Lower lobe of right lung (tissue), 2 donors: ENCODE data around the gene PLXNA3. TPM values are rescaled to one million over a fixed set of nuclear protein-coding genes. Genes with fewer than 3 reads are reported as not detected.

Experiments
- ATAC-seq, 2 donors: fragments of 200-7000 bp; cut with Tn5 transposase; one replicate each; pipeline ENCODE4 v1.9.1; 2020 to 2022; ENCODE audit warnings: mild to moderate bottlenecking in 2 of 2, moderate library complexity in 2 of 2
- DNase-seq: peaks from one replicate; pipeline ENCODE4 v3.0.0-alpha.2; 2020
- H3K27ac ChIP-seq: fragments of 200-600 bp; one replicate; pipeline ENCODE4 v1.8.0; 2022
- H3K27me3 ChIP-seq: fragments of 200-600 bp; one replicate; pipeline ENCODE4 v1.8.0; 2022; ENCODE audit warnings: low read depth
- H3K36me3 ChIP-seq: fragments of 200-600 bp; one replicate; pipeline ENCODE4 v1.8.0; 2022; ENCODE audit warnings: mild to moderate bottlenecking
- H3K4me1 ChIP-seq: fragments of 200-600 bp; one replicate; pipeline ENCODE4 v1.8.0; 2022
- H3K4me3 ChIP-seq: fragments of 200-600 bp; one replicate; pipeline ENCODE4 v1.8.0; 2022; ENCODE audit warnings: mild to moderate bottlenecking
- H3K9me3 ChIP-seq: fragments of 200-600 bp; one replicate; pipeline ENCODE4 v1.8.0; 2022
- intact Hi-C: fragments of 100-400 bp; cut with DNase I; formaldehyde crosslinking; loops from one replicate; pipeline ENCODE4 v1.11.0; 2022
- total RNA-seq: library from RNA; stranded (reverse); fragmentation: NEBNext Ultra II Directional; extraction: Animal tissue kit (Norgen Biotek cat#: 25700); gene quantifications from one replicate; pipeline ENCODE4 v1.2.1, GENCODE V29; 2021
- TF ChIP-seq, protein P1 (sequence below): fragments of 200-600 bp; IDR thresholded peaks from one replicate; pipeline ENCODE4 v1.8.0; 2022; ENCODE audit warnings: antibody characterized with exemption, mild to moderate bottlenecking
- donor health status: DM: no; HTN: yes; CAD: no; lungs with severe emphysema.

PLXNA3 gene
- total RNA-seq, 1 donor from 2014 or later, result 49.0 TPM

DNA sequence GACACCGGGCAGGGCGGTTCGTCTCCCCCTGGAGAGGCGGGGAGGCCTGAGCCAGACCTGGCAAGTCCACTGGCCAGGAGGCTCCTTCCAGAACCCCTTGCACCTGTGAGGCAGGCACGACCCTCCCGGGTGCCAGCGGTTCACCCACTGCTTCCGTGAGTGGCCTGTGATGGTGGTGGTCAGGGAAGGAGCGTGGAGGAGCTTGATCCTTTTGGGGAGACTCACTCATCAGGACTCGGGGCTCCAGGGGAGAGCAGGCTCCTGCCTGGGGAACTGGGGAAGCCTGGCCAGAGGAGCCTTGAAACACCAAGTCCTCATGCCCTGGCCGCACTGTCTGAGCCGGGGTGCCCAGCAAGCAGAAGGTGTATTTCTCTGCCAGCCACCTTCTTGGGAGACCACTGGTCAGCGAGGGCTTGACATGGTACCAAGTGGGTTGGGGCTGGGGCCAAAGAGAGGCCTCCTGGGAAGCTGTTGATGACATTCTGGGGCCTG, 13.3 kb upstream of the PLXNA3 start:
- Histone ChIP-seq H3K27me3 (no peaks in the 10 kb centered on the region), H3K36me3 (peaks cover 49% of the 10 kb centered on the region), H3K9me3 (no peaks in the 10 kb centered on the region), H3K4me1 (peaks cover 13% of the 10 kb centered on the region), H3K4me3 (peak overlapping the region; percentile 67), H3K27ac (peak overlapping the region; percentile 76)
- intact Hi-C loops, result no loop called here
- TF ChIP-seq, protein P1, sequence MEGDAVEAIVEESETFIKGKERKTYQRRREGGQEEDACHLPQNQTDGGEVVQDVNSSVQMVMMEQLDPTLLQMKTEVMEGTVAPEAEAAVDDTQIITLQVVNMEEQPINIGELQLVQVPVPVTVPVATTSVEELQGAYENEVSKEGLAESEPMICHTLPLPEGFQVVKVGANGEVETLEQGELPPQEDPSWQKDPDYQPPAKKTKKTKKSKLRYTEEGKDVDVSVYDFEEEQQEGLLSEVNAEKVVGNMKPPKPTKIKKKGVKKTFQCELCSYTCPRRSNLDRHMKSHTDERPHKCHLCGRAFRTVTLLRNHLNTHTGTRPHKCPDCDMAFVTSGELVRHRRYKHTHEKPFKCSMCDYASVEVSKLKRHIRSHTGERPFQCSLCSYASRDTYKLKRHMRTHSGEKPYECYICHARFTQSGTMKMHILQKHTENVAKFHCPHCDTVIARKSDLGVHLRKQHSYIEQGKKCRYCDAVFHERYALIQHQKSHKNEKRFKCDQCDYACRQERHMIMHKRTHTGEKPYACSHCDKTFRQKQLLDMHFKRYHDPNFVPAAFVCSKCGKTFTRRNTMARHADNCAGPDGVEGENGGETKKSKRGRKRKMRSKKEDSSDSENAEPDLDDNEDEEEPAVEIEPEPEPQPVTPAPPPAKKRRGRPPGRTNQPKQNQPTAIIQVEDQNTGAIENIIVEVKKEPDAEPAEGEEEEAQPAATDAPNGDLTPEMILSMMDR, result no peak
- ATAC-seq (no peak), DNase-seq (no peak)

DNA sequence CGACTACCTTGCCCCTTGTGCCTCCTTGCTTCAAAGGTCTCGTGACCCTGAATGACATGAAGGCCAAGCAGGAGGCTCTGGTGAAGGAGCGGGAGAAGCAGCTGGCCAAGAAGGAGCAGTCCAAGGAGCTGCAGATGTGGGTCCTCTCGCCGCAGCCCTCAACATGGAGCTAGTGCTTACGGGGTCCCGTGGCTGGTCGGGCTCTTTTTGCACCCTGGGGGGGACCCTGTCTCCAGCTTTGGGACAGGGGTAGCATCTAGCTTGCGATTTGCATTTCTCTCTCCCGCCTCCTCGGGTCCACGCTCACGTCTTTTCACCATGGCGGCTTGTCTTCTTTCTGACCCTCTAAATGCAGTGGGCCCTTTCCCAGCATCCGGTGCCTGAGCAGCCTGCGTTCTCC, 12.3 kb upstream of the PLXNA3 start:
- ATAC-seq (no peak), DNase-seq (no peak)
- Histone ChIP-seq H3K9me3 (no peaks in the 10 kb centered on the region), H3K4me1 (peaks cover 13% of the 10 kb centered on the region), H3K4me3 (no peak overlapping the region), H3K27me3 (no peaks in the 10 kb centered on the region), H3K36me3 (peaks cover 49% of the 10 kb centered on the region), H3K27ac (no peak overlapping the region)
- intact Hi-C loops, result no loop called here
- TF ChIP-seq, protein P1, result no peak

DNA sequence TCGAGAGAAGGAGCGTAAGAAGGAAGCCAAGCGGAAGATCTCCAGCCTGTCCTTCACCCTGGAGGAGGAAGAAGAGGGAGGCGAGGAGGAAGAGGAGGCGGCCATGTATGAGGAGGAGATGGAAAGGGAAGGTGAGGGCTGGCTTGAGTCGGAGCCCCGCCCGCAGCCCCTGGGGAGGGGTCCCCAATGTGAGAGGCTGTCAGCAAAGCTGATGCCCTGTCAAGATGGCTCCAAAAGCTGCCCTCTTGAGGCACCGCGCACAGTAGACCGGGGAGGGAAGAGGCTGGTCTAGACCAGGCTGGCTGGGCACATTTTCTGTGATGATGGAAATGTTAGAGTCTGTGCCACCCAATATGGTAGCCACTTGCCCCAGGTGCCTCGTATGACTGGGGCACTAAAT, 11.7 kb upstream of the PLXNA3 start:
- H3K36me3 ChIP-seq, result peaks cover 48% of the 10 kb centered on the region
- H3K4me3 ChIP-seq, result no peak overlapping the region
- H3K27me3 ChIP-seq, result no peaks in the 10 kb centered on the region
- H3K4me1 ChIP-seq, result peaks cover 13% of the 10 kb centered on the region
- intact Hi-C loops, result no loop called here
- TF ChIP-seq, protein P1, result no peak
- no peak for DNase-seq
- no peak overlapping the region for H3K27ac ChIP-seq
- no peak for ATAC-seq
- H3K9me3 ChIP-seq, result no peaks in the 10 kb centered on the region

DNA sequence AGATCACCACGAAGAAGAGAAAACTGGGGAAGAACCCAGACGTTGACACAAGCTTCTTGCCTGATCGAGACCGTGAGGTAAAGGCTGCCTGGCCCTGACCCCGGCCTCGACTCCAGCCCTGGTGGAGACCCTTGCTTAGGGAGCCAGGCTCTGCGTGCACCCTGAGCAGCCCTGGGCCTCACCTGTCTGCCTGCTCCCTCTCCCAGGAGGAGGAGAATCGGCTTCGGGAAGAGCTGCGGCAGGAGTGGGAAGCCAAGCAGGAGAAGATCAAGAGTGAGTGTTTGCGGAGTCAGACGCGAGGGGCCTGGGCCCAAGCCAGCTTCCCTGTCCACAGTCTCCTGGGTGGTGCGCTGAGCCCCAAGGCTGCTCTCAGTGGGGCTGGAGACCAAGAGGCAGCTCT, 9.6 kb upstream of the PLXNA3 start:
- no peak overlapping the region for H3K4me3 ChIP-seq
- ATAC-seq, result no peak
- H3K27ac ChIP-seq, result no peak overlapping the region
- H3K27me3 ChIP-seq, result no peaks in the 10 kb centered on the region
- TF ChIP-seq, protein P1, result no peak
- peaks cover 36% of the 10 kb centered on the region for H3K36me3 ChIP-seq
- intact Hi-C loops, result no loop called here
- DNase-seq, result no peak
- peaks cover 13% of the 10 kb centered on the region for H3K4me1 ChIP-seq
- no peaks in the 10 kb centered on the region for H3K9me3 ChIP-seq

DNA sequence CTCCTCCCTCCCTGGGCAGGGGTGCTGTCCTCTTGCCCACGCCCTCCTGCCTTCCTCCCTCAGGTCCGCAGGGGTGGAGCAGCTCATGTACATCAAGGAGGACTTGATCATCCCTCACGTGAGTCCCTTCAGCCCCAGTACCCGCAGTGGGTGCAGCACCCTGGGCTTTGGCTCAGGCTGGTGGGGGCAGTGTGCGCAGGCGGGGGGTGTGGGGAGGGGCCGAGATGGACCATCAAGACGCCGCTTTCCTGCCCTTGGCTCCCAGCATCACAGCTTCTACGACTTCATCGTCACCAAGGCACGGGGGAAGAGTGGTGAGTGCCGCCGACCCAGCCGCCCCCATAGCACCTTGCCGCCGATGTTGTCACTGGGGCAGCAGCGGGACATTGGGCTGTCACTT, 8.5 kb upstream of the PLXNA3 start:
- Histone ChIP-seq H3K4me3 (no peak overlapping the region), H3K27me3 (no peaks in the 10 kb centered on the region), H3K36me3 (peaks cover 36% of the 10 kb centered on the region), H3K9me3 (no peaks in the 10 kb centered on the region), H3K4me1 (peaks cover 13% of the 10 kb centered on the region), H3K27ac (no peak overlapping the region)
- ATAC-seq (no peak), DNase-seq (no peak)
- intact Hi-C loops, result no loop called here
- TF ChIP-seq, protein P1, result no peak

DNA sequence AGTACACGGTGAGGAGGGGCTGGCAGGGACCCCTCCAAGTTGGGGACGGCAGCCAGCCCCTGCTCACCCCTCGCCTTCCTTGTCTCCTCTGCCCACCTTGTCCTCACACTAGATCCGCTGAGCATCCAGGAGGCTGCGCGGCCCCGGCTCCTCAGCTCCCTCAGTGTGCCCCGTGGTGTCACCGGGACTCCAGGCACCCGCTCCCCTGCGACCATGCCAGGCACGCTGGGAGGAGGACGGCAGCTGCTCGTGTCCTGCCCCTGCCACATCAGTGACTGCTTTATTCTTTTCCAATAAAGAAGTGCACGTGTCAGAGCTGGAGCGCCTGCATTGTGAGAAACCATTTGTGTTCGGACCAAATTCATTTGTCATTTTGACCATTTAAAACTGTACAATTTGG, 7.8 kb upstream of the PLXNA3 start:
- DNase-seq (no peak), ATAC-seq (no peak)
- H3K4me1 ChIP-seq, result peaks cover 6% of the 10 kb centered on the region
- TF ChIP-seq, protein P1, result no peak
- no peak overlapping the region for H3K4me3 ChIP-seq
- no peaks in the 10 kb centered on the region for H3K27me3 ChIP-seq
- H3K36me3 ChIP-seq, result peaks cover 36% of the 10 kb centered on the region
- H3K9me3 ChIP-seq, result no peaks in the 10 kb centered on the region
- intact Hi-C loops, result no loop called here
- H3K27ac ChIP-seq, result no peak overlapping the region
